ENCODE data around the gene DOCK10. TPM values are rescaled to one million over a fixed set of nuclear protein-coding genes. Genes with fewer than 3 reads are reported as not detected.

The DOCK10 gene
- total RNA-seq, 1 donor from 2014 or later, result 15.1 TPM

- H3K27ac ChIP-seq (ENCODE audit: low read depth, low read length), result no peak overlapping the region
- H3K4me3 ChIP-seq (ENCODE audit: low read length in 3 of 3), result no peak overlapping the region
- peaks cover 0 to 2% (median 0%) of the 10 kb centered on the region in 3 donors for H3K36me3 ChIP-seq (ENCODE audit: control insufficient read depth in 3 of 3, insufficient read depth in 3 of 3, low read length in 3 of 3)
- H3K27me3 ChIP-seq (ENCODE audit: control insufficient read depth in 3 of 3, insufficient read depth in 3 of 3, low read length in 3 of 3), result no peaks in the 10 kb centered on the region
- no peak overlapping the region for H3K9ac ChIP-seq (ENCODE audit: low read depth in 1 of 3, low read length in 3 of 3)
- H3K4me1 ChIP-seq (ENCODE audit: control insufficient read depth in 3 of 3, insufficient read depth in 3 of 3, low read length in 3 of 3), result peaks cover 0 to 8% (median 0%) of the 10 kb centered on the region in 3 donors
- H3K9me3 ChIP-seq (ENCODE audit: control insufficient read depth in 3 of 3, low read length in 3 of 3), result no peaks in the 10 kb centered on the region
Measured at GRCh38 chr2:224807153-224807964, 234.9 kb downstream of the DOCK10 start.

DNA sequence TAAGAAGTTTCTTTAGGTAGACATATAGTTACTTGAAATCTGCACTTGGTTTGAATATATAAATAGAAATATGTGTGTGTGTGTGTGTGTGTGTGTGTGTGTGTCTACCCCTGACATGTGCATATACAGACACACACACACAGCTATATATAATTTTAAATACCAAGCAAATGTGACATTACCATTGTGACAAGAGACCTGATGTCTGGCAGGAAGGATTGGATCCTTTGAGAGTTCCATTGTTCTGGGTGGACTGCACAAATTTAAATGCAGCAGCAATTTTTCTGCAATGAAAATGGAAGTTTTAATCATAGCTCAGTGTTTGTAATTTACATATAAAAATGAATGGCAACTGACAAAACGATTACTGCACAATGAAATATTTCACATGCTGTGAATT is 238.3 kb downstream of the DOCK10 start:
- Histone ChIP-seq H3K27ac (ENCODE audit: low read depth, low read length) (no peak overlapping the region), H3K4me1 (ENCODE audit: control insufficient read depth in 3 of 3, insufficient read depth in 3 of 3, low read length in 3 of 3) (peaks cover 0 to 8% (median 0%) of the 10 kb centered on the region in 3 donors), H3K9me3 (ENCODE audit: control insufficient read depth in 3 of 3, low read length in 3 of 3) (no peaks in the 10 kb centered on the region), H3K4me3 (ENCODE audit: low read length in 3 of 3) (no peak overlapping the region), H3K36me3 (ENCODE audit: control insufficient read depth in 3 of 3, insufficient read depth in 3 of 3, low read length in 3 of 3) (peaks cover 0 to 2% (median 2%) of the 10 kb centered on the region in 3 donors), H3K9ac (ENCODE audit: low read depth in 1 of 3, low read length in 3 of 3) (no peak overlapping the region), H3K27me3 (ENCODE audit: control insufficient read depth in 3 of 3, insufficient read depth in 3 of 3, low read length in 3 of 3) (no peaks in the 10 kb centered on the region)

DNA sequence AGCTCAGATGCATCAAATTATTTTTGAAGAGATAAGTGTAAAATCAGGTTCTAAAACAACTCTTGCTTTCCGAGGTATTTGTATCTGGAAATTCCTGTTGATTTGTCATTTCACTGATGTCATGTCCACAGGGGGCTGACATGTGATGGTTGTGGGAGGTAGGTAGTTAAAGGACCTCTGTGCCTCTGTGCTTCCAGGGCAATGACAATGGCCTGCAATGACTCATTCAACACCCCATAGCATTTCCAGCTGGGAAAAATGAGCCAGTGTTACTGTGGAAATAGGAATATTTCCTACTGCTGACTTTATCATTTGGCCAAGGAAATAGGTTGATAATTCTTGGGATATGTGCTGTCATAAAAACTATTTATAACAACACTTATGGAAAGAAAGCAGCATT is 239.9 kb downstream of the DOCK10 start:
- H3K9ac ChIP-seq (ENCODE audit: low read depth in 1 of 3, low read length in 3 of 3), result no peak overlapping the region
- H3K27ac ChIP-seq (ENCODE audit: low read depth, low read length), result no peak overlapping the region
- no peaks in the 10 kb centered on the region for H3K27me3 ChIP-seq (ENCODE audit: control insufficient read depth in 3 of 3, insufficient read depth in 3 of 3, low read length in 3 of 3)
- peaks cover 0 to 4% (median 2%) of the 10 kb centered on the region in 3 donors for H3K36me3 ChIP-seq (ENCODE audit: control insufficient read depth in 3 of 3, insufficient read depth in 3 of 3, low read length in 3 of 3)
- peaks cover 0 to 8% (median 0%) of the 10 kb centered on the region in 3 donors for H3K4me1 ChIP-seq (ENCODE audit: control insufficient read depth in 3 of 3, insufficient read depth in 3 of 3, low read length in 3 of 3)
- H3K9me3 ChIP-seq (ENCODE audit: control insufficient read depth in 3 of 3, low read length in 3 of 3), result no peaks in the 10 kb centered on the region
- no peak overlapping the region for H3K4me3 ChIP-seq (ENCODE audit: low read length in 3 of 3)

- Histone ChIP-seq H3K4me3 (ENCODE audit: low read length in 3 of 3) (no peak overlapping the region), H3K36me3 (ENCODE audit: control insufficient read depth in 3 of 3, insufficient read depth in 3 of 3, low read length in 3 of 3) (peaks cover 0 to 7% (median 2%) of the 10 kb centered on the region in 3 donors), H3K9ac (ENCODE audit: low read depth in 1 of 3, low read length in 3 of 3) (no peak overlapping the region), H3K4me1 (ENCODE audit: control insufficient read depth in 3 of 3, insufficient read depth in 3 of 3, low read length in 3 of 3) (peaks cover 0 to 8% (median 0%) of the 10 kb centered on the region in 3 donors), H3K27ac (ENCODE audit: low read depth, low read length) (no peak overlapping the region), H3K9me3 (ENCODE audit: control insufficient read depth in 3 of 3, low read length in 3 of 3) (no peaks in the 10 kb centered on the region), H3K27me3 (ENCODE audit: control insufficient read depth in 3 of 3, insufficient read depth in 3 of 3, low read length in 3 of 3) (no peaks in the 10 kb centered on the region)
Measured at GRCh38 chr2:224801360-224801759, 240.9 kb downstream of the DOCK10 start.

DNA sequence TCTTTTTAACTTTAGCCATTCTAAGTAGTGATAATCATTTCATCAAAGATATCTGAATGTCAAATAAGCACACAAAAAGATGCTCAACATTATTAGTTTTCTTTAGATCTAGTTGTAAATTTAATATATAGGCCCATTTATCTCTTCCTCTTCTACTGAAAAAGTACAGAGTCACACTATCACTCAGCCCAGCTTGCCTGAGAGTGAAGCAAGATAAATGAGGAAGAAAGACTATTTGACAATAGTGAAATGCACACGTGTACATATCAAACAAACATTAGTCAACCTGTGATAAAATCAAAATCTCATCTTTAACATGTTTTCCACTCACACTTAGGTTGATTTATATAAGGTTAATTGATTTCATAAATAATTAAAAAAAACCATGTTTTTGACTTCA is 242.6 kb downstream of the DOCK10 start:
- peaks cover 0 to 9% (median 0%) of the 10 kb centered on the region in 3 donors for H3K36me3 ChIP-seq (ENCODE audit: control insufficient read depth in 3 of 3, insufficient read depth in 3 of 3, low read length in 3 of 3)
- no peaks in the 10 kb centered on the region for H3K27me3 ChIP-seq (ENCODE audit: control insufficient read depth in 3 of 3, insufficient read depth in 3 of 3, low read length in 3 of 3)
- H3K4me3 ChIP-seq (ENCODE audit: low read length in 3 of 3), result no peak overlapping the region
- H3K9me3 ChIP-seq (ENCODE audit: control insufficient read depth in 3 of 3, low read length in 3 of 3), result no peaks in the 10 kb centered on the region
- H3K27ac ChIP-seq (ENCODE audit: low read depth, low read length), result no peak overlapping the region
- H3K4me1 ChIP-seq (ENCODE audit: control insufficient read depth in 3 of 3, insufficient read depth in 3 of 3, low read length in 3 of 3), result peaks cover 0 to 8% (median 0%) of the 10 kb centered on the region in 3 donors
- H3K9ac ChIP-seq (ENCODE audit: low read depth in 1 of 3, low read length in 3 of 3), result no peak overlapping the region

- H3K9ac ChIP-seq (ENCODE audit: low read depth in 1 of 3, low read length in 3 of 3), result no peak overlapping the region
- no peaks in the 10 kb centered on the region for H3K27me3 ChIP-seq (ENCODE audit: control insufficient read depth in 3 of 3, insufficient read depth in 3 of 3, low read length in 3 of 3)
- no peak overlapping the region for H3K4me3 ChIP-seq (ENCODE audit: low read length in 3 of 3)
- H3K4me1 ChIP-seq (ENCODE audit: control insufficient read depth in 3 of 3, insufficient read depth in 3 of 3, low read length in 3 of 3), result peaks cover 0 to 6% (median 0%) of the 10 kb centered on the region in 3 donors
- H3K9me3 ChIP-seq (ENCODE audit: control insufficient read depth in 3 of 3, low read length in 3 of 3), result no peaks in the 10 kb centered on the region
- H3K36me3 ChIP-seq (ENCODE audit: control insufficient read depth in 3 of 3, insufficient read depth in 3 of 3, low read length in 3 of 3), result peaks cover 0 to 10% (median 0%) of the 10 kb centered on the region in 3 donors
- no peak overlapping the region for H3K27ac ChIP-seq (ENCODE audit: low read depth, low read length)
Measured at GRCh38 chr2:224798180-224798579, 244.1 kb downstream of the DOCK10 start.

DNA sequence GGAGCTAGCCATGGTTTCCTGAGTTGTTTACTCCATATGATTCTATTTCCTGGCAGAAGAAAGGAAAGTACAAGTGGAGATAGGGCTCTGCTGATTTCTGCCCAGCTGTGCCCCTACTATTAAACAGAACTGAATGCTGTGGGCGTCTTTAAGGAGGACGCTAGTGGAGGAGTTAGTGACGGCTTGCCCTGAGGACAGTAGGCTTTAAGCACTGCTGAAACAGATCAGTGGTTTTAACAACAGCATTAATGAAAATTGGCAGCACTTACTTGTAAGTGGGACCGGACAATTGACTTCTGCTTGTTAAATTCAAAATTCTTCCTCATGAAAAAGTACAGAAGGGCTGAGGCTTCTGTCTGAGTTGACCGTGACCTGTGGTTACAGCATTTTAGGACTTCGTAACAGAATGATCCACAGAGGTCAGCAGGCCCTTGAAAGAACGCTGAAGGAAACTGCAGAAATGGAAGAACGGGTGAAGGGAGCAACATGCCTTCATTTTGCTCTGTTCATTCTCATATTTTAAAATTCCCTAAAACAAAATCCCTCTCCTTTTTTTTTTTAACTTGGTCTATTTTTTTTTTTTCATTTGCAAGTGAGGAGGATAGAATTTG is 245.5 kb downstream of the DOCK10 start:
- Histone ChIP-seq H3K9me3 (ENCODE audit: control insufficient read depth in 3 of 3, low read length in 3 of 3) (no peaks in the 10 kb centered on the region), H3K4me1 (ENCODE audit: control insufficient read depth in 3 of 3, insufficient read depth in 3 of 3, low read length in 3 of 3) (no peaks in the 10 kb centered on the region), H3K36me3 (ENCODE audit: control insufficient read depth in 3 of 3, insufficient read depth in 3 of 3, low read length in 3 of 3) (peaks cover 0 to 10% (median 0%) of the 10 kb centered on the region in 3 donors), H3K27me3 (ENCODE audit: control insufficient read depth in 3 of 3, insufficient read depth in 3 of 3, low read length in 3 of 3) (no peaks in the 10 kb centered on the region), H3K27ac (ENCODE audit: low read depth, low read length) (no peak overlapping the region), H3K4me3 (ENCODE audit: low read length in 3 of 3) (no peak overlapping the region), H3K9ac (ENCODE audit: low read depth in 1 of 3, low read length in 3 of 3) (no peak overlapping the region)

DNA sequence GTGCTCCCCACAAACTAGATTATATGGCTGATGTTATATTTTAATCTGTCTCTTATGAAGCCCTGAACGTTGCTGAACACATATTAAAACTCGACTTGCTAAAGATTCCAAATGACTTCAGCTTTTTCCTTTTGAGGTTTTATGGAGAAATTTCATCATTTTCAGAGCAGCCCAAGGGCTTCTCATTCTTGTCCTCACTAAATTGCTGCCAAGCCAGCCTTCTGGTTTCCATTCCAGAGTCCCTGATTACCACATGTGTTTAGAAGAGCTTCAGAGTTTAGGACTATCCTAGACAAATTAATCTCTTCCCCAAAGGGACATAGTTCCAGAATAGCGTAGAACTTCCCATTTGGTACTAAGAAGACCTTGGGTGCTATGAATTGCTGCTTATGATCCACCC is 248.3 kb downstream of the DOCK10 start:
- Histone ChIP-seq H3K4me1 (ENCODE audit: control insufficient read depth in 3 of 3, insufficient read depth in 3 of 3, low read length in 3 of 3) (no peaks in the 10 kb centered on the region), H3K4me3 (ENCODE audit: low read length in 3 of 3) (no peak overlapping the region), H3K36me3 (ENCODE audit: control insufficient read depth in 3 of 3, insufficient read depth in 3 of 3, low read length in 3 of 3) (peaks cover 0 to 9% (median 0%) of the 10 kb centered on the region in 3 donors), H3K9me3 (ENCODE audit: control insufficient read depth in 3 of 3, low read length in 3 of 3) (no peaks in the 10 kb centered on the region), H3K9ac (ENCODE audit: low read depth in 1 of 3, low read length in 3 of 3) (no peak overlapping the region), H3K27me3 (ENCODE audit: control insufficient read depth in 3 of 3, insufficient read depth in 3 of 3, low read length in 3 of 3) (no peaks in the 10 kb centered on the region), H3K27ac (ENCODE audit: low read depth, low read length) (no peak overlapping the region)

GRCh38 chr2:224786848-224787247 is 255.4 kb downstream of the DOCK10 start:
- H3K36me3 ChIP-seq (ENCODE audit: control insufficient read depth in 3 of 3, insufficient read depth in 3 of 3, low read length in 3 of 3), result no peaks in the 10 kb centered on the region
- no peaks in the 10 kb centered on the region for H3K4me1 ChIP-seq (ENCODE audit: control insufficient read depth in 3 of 3, insufficient read depth in 3 of 3, low read length in 3 of 3)

DNA sequence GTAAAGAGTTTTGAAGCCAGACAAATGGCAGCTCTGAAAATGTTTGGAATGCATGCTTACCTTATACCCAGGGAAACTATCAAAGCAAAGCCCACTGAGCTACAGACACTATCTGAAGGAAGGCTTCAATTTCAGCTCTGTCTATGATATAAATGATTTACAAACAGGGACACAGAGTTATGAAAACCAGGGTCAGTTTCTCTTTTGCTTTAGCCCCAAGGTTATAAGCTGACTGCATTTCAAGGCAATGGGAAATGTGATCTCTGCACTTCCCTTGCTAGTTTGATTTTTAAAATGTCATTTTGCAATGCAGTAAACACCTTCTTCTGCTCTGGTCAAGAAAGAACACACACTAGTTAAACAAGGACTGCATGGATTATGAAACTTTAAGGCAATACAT is 260.9 kb downstream of the DOCK10 start:
- Histone ChIP-seq H3K27me3 (ENCODE audit: control insufficient read depth in 3 of 3, insufficient read depth in 3 of 3, low read length in 3 of 3) (no peaks in the 10 kb centered on the region), H3K9ac (ENCODE audit: low read depth in 1 of 3, low read length in 3 of 3) (no peak overlapping the region), H3K36me3 (ENCODE audit: control insufficient read depth in 3 of 3, insufficient read depth in 3 of 3, low read length in 3 of 3) (no peaks in the 10 kb centered on the region)

More at GRCh38 chr2:224786848-224787247, 255.4 kb downstream of the DOCK10 start:
- Histone ChIP-seq H3K9ac (ENCODE audit: low read depth in 1 of 3, low read length in 3 of 3) (no peak overlapping the region), H3K27ac (ENCODE audit: low read depth, low read length) (no peak overlapping the region), H3K9me3 (ENCODE audit: control insufficient read depth in 3 of 3, low read length in 3 of 3) (no peaks in the 10 kb centered on the region), H3K27me3 (ENCODE audit: control insufficient read depth in 3 of 3, insufficient read depth in 3 of 3, low read length in 3 of 3) (no peaks in the 10 kb centered on the region), H3K4me3 (ENCODE audit: low read length in 3 of 3) (no peak overlapping the region)

More for the DNA sequence above, 260.9 kb downstream of the DOCK10 start:
- peaks cover 0 to 5% (median 0%) of the 10 kb centered on the region in 3 donors for H3K4me1 ChIP-seq (ENCODE audit: control insufficient read depth in 3 of 3, insufficient read depth in 3 of 3, low read length in 3 of 3)
- H3K27ac ChIP-seq (ENCODE audit: low read depth, low read length), result no peak overlapping the region
- H3K9me3 ChIP-seq (ENCODE audit: control insufficient read depth in 3 of 3, low read length in 3 of 3), result no peaks in the 10 kb centered on the region
- H3K4me3 ChIP-seq (ENCODE audit: low read length in 3 of 3), result no peak overlapping the region

Data from skeletal muscle tissue (tissue), 4 donors.